Peyer's patch (tissue), 4 donors: ENCODE data around the gene GTF2H3.

Experiments
- CTCF ChIP-seq, 6 experiments: fragments of 450-650 bp in 4 of 6; fragments of 200-600 bp in 2 of 6; sonication (generic) in 1 of 6; IDR thresholded peaks; one replicate each; pipeline ENCODE4 v1.5.1; 2017 to 2019; ENCODE audit warnings: antibody characterized with exemption in 6 of 6, mild to moderate bottlenecking in 3 of 6, moderate library complexity in 1 of 6
- POLR2A ChIP-seq, 2 donors: fragments of 450-650 bp; IDR thresholded peaks; one replicate each; pipeline ENCODE4 v1.5.1; 2017; ENCODE audit warnings: antibody characterized with exemption in 2 of 2, mild to moderate bottlenecking in 2 of 2, moderate library complexity in 2 of 2

- TF ChIP-seq CTCF (IDR thresholded peaks at IDR 0.05), result no peak
- no peak for TF ChIP-seq POLR2A (IDR thresholded peaks at IDR 0.05)
Measured at GRCh38 chr12:123643911-123644310, 10.3 kb downstream of the GTF2H3 start.
